BJ (cell line): ENCODE results near the gene ATAT1. TPM values are rescaled to one million over a fixed set of nuclear protein-coding genes. Genes with fewer than 3 reads are reported as not detected.
"Not testable (repeated sequence)": the region's sequence is repeated elsewhere in the genome, so short reads cannot be mapped to it uniquely, and the experiment has no call there.

ENCODE experiments used
- CTCF ChIA-PET: fragments of 350-600 bp; formaldehyde crosslinking; extraction: SDS; loops from one replicate; lab custom pipeline; 2021; ENCODE audit warnings: antibody characterized with exemption, inconsistent platforms; lab: Yijun Ruan, JAX
- POLR2A ChIA-PET: fragments of 300-600 bp; sonication (Branson Sonifier 250); formaldehyde crosslinking; extraction: SDS; loops from one replicate; lab custom pipeline; 2021; ENCODE audit warnings: antibody characterized with exemption; lab: Charles Lee
- DNase-seq: peaks from one replicate; pipeline ENCODE4 v3.0.0-alpha.2; 2011; ENCODE audit warnings: low read depth
- H3K27me3 ChIP-seq: 2 replicates; pipeline ENCODE4 v1.6.0; 2011; ENCODE audit warnings: low read length; ENCODE audit not compliant: control insufficient read depth, insufficient read depth
- H3K36me3 ChIP-seq: 2 replicates; pipeline ENCODE4 v1.5.1; 2011; ENCODE audit warnings: low read length; ENCODE audit not compliant: control insufficient read depth, insufficient read depth
- H3K4me3 ChIP-seq: 2 replicates; pipeline ENCODE4 v1.5.1; 2011; ENCODE audit warnings: low read depth, mild to moderate bottlenecking, control low read depth, low read length
- polyA plus RNA-seq: library from polyadenylated mRNA; depleted of rRNA; stranded (reverse); fragments of >200 nt; gene quantifications from 2 replicates; pipeline ENCODE4 v1.2.3, GENCODE V29; 2011
- TF ChIP-seq, protein P1 (sequence below): IDR thresholded peaks from 2 replicates; pipeline ENCODE4 v1.5.1; 2011; ENCODE audit warnings: low read depth, mild to moderate bottlenecking, control low read depth, inconsistent platforms, low read length, moderate library complexity; ENCODE audit not compliant: insufficient read depth

Gene ATAT1
- polyA plus RNA-seq, 1 experiment: 6.8 TPM

DNA sequence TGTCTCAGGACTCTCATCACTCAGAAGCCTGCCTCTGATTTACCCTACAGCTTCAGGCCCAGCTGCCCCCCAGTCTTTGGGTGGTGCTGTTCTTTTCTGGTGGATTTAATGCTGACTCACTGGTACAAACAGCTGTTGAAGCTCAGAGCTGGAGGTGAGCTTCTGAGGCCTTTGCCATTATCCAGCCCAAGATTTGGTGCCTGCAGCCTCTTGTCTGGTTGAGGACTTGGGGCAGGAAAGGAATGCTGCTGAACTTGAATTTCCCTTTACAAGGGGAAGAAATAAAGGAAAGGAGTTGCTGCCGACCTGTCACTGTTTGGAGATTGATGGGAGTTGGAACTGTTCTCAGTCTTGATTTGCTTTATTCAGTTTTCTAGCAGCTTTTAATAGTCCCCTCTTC lies 35.7 kb upstream of the ATAT1 start:
- TF ChIP-seq, protein P1, sequence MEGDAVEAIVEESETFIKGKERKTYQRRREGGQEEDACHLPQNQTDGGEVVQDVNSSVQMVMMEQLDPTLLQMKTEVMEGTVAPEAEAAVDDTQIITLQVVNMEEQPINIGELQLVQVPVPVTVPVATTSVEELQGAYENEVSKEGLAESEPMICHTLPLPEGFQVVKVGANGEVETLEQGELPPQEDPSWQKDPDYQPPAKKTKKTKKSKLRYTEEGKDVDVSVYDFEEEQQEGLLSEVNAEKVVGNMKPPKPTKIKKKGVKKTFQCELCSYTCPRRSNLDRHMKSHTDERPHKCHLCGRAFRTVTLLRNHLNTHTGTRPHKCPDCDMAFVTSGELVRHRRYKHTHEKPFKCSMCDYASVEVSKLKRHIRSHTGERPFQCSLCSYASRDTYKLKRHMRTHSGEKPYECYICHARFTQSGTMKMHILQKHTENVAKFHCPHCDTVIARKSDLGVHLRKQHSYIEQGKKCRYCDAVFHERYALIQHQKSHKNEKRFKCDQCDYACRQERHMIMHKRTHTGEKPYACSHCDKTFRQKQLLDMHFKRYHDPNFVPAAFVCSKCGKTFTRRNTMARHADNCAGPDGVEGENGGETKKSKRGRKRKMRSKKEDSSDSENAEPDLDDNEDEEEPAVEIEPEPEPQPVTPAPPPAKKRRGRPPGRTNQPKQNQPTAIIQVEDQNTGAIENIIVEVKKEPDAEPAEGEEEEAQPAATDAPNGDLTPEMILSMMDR: no peak
- no peak for DNase-seq
- CTCF ChIA-PET: interaction anchor here (0.7 to 1.5 kb wide), 7 partner anchors 10 to 119 kb away, joined by 3 to 4 read pairs (median 3); partner anchors contain the start of gene ABCF1

DNA sequence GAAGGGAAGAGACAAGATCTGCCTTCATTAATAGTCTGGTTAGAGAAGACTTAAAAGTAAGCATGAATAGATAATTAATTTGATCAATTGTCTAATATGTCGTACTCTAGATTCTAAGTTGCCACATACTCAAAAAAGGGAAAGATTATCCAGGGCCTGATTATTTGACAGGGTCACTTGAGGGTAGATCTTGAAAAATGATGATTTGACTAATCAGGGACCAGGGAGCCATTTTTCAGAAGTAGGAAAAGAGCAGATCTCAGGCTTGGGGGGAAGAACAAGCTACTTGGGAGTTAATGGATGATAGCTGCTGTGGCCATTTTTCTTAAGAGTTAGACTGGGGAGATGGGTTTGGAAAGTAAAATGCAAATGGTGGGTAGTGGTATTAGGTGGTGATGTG lies 34.4 kb upstream of the ATAT1 start:
- TF ChIP-seq, protein P1: no peak
- POLR2A ChIA-PET: no interaction called here
- Histone ChIP-seq H3K27me3 (no peaks in the 10 kb centered on the region), H3K36me3 (peaks cover 17% of the 10 kb centered on the region), H3K4me3 (no peak overlapping the region)
- CTCF ChIA-PET: interaction anchor here (0.8 to 2.8 kb wide), 5 partner anchors 17 to 110 kb away, joined by 3 to 7 read pairs (median 4); no protein-coding TSS in a partner anchor
- DNase-seq: no peak

More for the DNA sequence above, 35.7 kb upstream of the ATAT1 start:
- Histone ChIP-seq H3K27me3 (no peaks in the 10 kb centered on the region), H3K4me3 (no peak overlapping the region), H3K36me3 (peaks cover 25% of the 10 kb centered on the region)
- POLR2A ChIA-PET: no interaction called here

DNA sequence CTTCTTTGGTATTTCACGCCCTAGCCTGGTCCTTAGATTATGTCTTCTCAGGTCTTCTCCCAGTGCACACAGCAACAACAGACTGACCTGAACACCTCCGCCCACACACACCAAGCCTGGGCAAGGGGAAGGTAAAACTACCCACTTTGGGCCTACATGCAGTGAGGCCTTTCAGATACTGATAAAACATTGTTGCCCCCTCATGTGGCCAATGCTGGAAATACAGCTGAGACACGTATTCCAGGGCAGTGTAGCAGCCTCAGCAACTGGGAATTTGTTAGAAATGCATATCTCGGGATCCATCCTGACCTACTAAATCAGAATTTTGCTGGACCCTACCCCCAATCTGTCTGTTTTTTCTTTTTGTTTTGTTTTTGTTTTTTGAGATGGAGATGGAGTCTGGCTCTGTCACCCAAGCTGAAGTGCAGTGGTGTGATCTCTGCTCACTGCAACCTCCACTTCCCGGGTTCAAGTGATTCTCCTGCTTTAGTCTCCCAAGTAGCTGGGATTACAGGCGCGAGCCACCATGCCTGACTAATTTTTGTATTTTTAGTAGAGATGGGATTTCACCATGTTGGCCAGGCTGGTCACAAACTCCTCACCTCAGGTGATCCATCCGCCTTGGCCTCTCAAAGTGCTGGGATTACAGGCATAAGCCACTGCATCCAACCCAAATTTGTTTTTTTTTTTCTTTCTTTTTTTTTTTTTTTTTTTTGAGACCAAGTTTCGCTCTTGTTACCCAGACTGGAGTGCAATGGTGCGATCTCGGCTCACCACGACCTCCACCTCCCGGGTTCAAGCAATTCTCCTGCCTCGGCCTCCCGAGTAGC lies 29.1 kb upstream of the ATAT1 start:
- H3K4me3 ChIP-seq, POLR2A ChIA-PET, DNase-seq, H3K27me3 ChIP-seq: not testable (repeated sequence)
- CTCF ChIA-PET: interaction anchor here (0.6 to 4.7 kb wide), 18 partner anchors 9 to 486 kb away, joined by 3 to 56 read pairs (median 5); no protein-coding TSS in a partner anchor
- TF ChIP-seq, protein P1: peak; percentile 82
- H3K36me3 ChIP-seq: peaks cover 15% of the 10 kb centered on the region

DNA sequence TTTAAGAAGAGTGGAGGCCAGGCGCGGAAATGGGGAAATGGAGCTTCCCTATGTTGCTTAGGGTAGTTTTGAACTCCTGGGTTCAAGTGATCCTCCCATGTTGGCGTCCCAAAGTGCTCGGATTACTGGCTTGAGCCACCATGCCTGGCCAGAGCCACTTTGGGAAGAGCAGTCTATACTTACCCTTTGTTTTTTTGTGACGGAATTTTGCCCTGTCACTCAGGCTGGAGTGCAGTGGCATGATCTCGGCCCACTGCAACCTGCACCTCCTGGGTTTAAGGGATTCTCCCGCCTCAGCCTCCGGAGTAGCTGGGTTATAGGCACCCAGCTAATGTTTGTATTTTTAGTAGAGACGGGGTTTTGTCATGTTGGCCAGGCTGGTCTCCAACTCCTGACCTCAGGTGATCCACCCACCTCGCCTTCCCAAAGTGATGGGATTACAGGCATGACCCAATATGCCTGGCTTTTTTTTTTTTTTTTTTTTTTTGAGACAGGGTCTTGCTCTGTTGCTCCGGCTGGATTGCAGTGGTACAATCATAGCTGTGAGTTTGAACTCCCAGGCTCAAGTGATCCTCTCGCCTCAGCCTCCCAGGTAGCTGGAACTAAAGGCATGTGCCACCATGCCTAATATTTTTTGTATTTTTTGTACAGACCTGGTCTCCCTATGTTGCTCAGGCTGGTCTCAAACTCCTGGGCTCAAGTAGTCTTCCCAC lies 27.6 kb upstream of the ATAT1 start:
- ChIA-PET POLR2A (interaction anchor here (0.7 kb wide), 1 partner anchor 150 kb away, joined by 27 read pairs; no protein-coding TSS in a partner anchor), CTCF (interaction anchor here (0.6 to 4.7 kb wide), 7 partner anchors 9 to 484 kb away, joined by 3 to 56 read pairs (median 3); partner anchors contain the start of gene MRPS18B)
- H3K27me3 ChIP-seq: no peaks in the 10 kb centered on the region
- no peak for DNase-seq
- TF ChIP-seq, protein P1: no peak
- peaks cover 23% of the 10 kb centered on the region for H3K36me3 ChIP-seq
- H3K4me3 ChIP-seq: no peak overlapping the region
